Measurements from ENCODE around the gene ACHE.
A peak's percentile ranks its signal among the peaks of the same experiment; 100 is the strongest.
"Not testable (repeated sequence)": the region's sequence is repeated elsewhere in the genome, so short reads cannot be mapped to it uniquely, and the experiment has no call there.

The ACHE gene

DNA sequence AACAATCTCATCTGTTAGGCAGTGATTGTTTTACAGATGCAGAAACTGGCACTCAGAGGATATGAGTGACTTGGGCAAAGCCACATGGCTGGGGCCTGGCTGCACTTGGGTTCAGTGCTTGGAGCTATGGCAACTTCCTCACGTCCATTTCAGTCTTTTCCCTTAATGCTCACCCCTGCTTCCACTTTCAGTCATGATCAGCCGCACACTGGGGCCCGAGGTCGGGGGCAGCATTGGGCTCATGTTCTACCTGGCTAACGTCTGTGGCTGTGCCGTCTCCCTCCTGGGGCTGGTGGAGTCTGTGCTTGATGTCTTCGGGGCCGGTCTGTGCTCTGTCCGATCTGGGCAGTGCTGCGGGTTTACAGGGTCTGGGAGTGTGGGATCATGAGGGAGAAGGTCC, 40.2 kb downstream of the ACHE start:
- no peak for TF ChIP-seq CTCF (IDR thresholded peaks at IDR 0.05; ENCODE audit: low read depth, low read length, missing control alignments)
- H3K27ac ChIP-seq: no peak overlapping the region
- H3K36me3 ChIP-seq (replicated peaks): peaks cover 3% of the 10 kb centered on the region
- in situ Hi-C loops (cut with HindIII; ENCODE audit: low pct_ligation_motif_present, low sequenced_read_pairs): no loop called here
- no peak overlapping the region for H3K4me3 ChIP-seq (ENCODE audit: low read depth, low read length)
- DNase-seq: no peak
- no peaks in the 10 kb centered on the region for H3K27me3 ChIP-seq (replicated peaks)

- H3K27ac ChIP-seq; H3K4me3 ChIP-seq (ENCODE audit: low read depth, low read length); in situ Hi-C loops (cut with HindIII; ENCODE audit: low pct_ligation_motif_present, low sequenced_read_pairs); DNase-seq; H3K36me3 ChIP-seq (replicated peaks); H3K27me3 ChIP-seq (replicated peaks): not testable (repeated sequence)
Observed at GRCh38 chr7:100854899-100855298, 40.8 kb downstream of the ACHE start.

GRCh38 chr7:100854146-100854895, 41.4 kb downstream of the ACHE start:
- no peaks in the 10 kb centered on the region for H3K27me3 ChIP-seq (replicated peaks)
- no peak overlapping the region for H3K4me3 ChIP-seq (ENCODE audit: low read depth, low read length)
- in situ Hi-C loops (cut with HindIII; ENCODE audit: low pct_ligation_motif_present, low sequenced_read_pairs): no loop called here

GRCh38 chr7:100852048-100852872, 43.4 kb downstream of the ACHE start, which contains the start of gene SLC12A9:
SLC12A9 (plus strand) TSS chr7:100852713; CDS start chr7:100854198, 1,485 bp downstream.
- Histone ChIP-seq H3K27ac (no peak within 1 kb of the TSS), H3K27me3 (replicated peaks) (no peaks in the 10 kb centered on the region), H3K4me3 (ENCODE audit: low read depth, low read length) (peak within 1 kb of the TSS; percentile 78), H3K36me3 (replicated peaks) (no peaks in the 10 kb centered on the region)
- in situ Hi-C loops (cut with HindIII; ENCODE audit: low pct_ligation_motif_present, low sequenced_read_pairs): no loop called here
- peak; percentile 80 for DNase-seq
- peak; percentile 94 for TF ChIP-seq CTCF (IDR thresholded peaks at IDR 0.05; ENCODE audit: low read depth, low read length, missing control alignments)

More at GRCh38 chr7:100854146-100854895, 41.4 kb downstream of the ACHE start:
- DNase-seq: no peak
- TF ChIP-seq CTCF (IDR thresholded peaks at IDR 0.05; ENCODE audit: low read depth, low read length, missing control alignments): no peak
- no peak overlapping the region for H3K27ac ChIP-seq
- no peaks in the 10 kb centered on the region for H3K36me3 ChIP-seq (replicated peaks)

DNA sequence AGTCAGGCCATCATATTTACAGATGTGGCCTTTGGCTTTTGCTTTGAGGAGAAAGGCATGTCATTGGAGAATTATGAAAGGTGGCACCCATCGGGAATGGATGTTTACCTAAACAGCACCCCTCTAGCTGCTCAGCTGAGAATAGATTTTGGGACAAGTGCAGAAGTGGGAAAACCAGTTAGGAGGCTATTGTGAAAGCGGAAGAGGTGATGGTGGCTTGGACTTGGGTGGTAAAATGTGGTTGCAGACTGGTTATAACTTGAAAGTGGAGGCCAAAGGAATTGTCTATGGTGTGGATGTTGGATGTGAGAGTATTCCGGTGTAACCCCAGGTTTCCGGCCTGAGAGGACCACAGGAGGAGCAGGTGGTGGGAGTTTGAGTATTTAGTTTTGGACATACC, 48.3 kb downstream of the ACHE start:
- Histone ChIP-seq H3K36me3 (replicated peaks) (no peaks in the 10 kb centered on the region), H3K4me3 (ENCODE audit: low read depth, low read length) (no peak overlapping the region), H3K27ac (no peak overlapping the region), H3K27me3 (replicated peaks) (no peaks in the 10 kb centered on the region)
- TF ChIP-seq CTCF (IDR thresholded peaks at IDR 0.05; ENCODE audit: low read depth, low read length, missing control alignments): no peak
- DNase-seq: no peak
- in situ Hi-C loops (cut with HindIII; ENCODE audit: low pct_ligation_motif_present, low sequenced_read_pairs): loop anchor here (25.0 kb wide), 1 partner anchor 135 kb away; the partner anchor contains the start of genes EPO and POP7

DNA sequence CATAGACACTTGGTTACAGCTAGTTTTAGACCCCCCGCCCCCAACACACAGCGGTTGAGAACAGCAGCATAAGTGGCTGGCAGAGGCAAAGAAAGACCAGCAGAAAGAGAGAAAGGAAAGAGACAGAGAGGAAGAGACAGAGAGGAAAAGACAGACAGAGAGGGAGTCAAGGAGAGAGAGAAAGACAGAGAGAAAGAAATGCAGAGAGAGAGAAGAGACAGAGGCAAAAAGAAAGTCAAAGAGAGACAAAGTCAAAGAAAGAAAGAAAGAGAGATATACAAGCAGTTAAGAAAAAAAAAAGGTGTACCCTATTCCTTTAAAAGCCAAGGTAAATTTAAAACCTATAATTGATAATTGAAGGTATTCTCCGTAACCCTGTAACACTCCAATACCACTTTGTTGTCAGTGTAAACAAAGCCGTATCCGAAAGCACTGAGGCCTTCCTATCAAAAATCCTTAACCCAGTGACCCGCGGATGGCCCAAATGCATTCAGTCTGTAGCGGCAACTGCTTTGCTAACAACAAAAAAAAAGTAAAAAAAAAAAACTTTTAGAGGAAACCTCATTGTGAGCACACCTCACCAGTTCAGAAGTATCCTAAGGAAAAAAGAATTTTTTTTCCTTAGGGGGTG, 55.1 kb downstream of the ACHE start:
- H3K36me3 ChIP-seq (replicated peaks): no peaks in the 10 kb centered on the region
- DNase-seq: no peak
- H3K4me3 ChIP-seq (ENCODE audit: low read depth, low read length): no peak overlapping the region
- TF ChIP-seq CTCF (IDR thresholded peaks at IDR 0.05; ENCODE audit: low read depth, low read length, missing control alignments): no peak
- no peak overlapping the region for H3K27ac ChIP-seq
- H3K27me3 ChIP-seq (replicated peaks): no peaks in the 10 kb centered on the region
- in situ Hi-C loops (cut with HindIII; ENCODE audit: low pct_ligation_motif_present, low sequenced_read_pairs): loop anchor here (25.0 kb wide), 1 partner anchor 128 kb away; the partner anchor contains the start of genes EPO and POP7

All from brain microvascular endothelial cell (primary cell).